Trophoblast cell (in vitro differentiated cells and primary cell): ENCODE data around the gene ACTN3. TPM values are rescaled to one million over a fixed set of nuclear protein-coding genes. Genes with fewer than 3 reads are reported as not detected.

Source experiments
- DNase-seq, 2 donors: peaks; one replicate each; pipeline ENCODE4 v3.0.0-alpha.2; 2016
- H2AFZ ChIP-seq: 2 replicates; pipeline ENCODE4 v1.6.1; 2013; ENCODE audit warnings: low read length, moderate library complexity, mild to moderate bottlenecking; ENCODE audit not compliant: insufficient read depth, poor library complexity
- H2AK5ac ChIP-seq: 2 replicates; pipeline ENCODE4 v1.6.1; 2013; ENCODE audit warnings: mild to moderate bottlenecking, low read length
- H2BK120ac ChIP-seq: 2 replicates; pipeline ENCODE4 v1.6.1; 2013; ENCODE audit warnings: low read length, mild to moderate bottlenecking, moderate library complexity; ENCODE audit not compliant: insufficient read depth, poor library complexity
- H2BK12ac ChIP-seq: 2 replicates; pipeline ENCODE4 v1.6.1; 2013; ENCODE audit warnings: mild to moderate bottlenecking, low read length, moderate library complexity
- H2BK5ac ChIP-seq: 2 replicates; pipeline ENCODE4 v1.6.1; 2013; ENCODE audit warnings: low read length, low read depth, moderate library complexity, mild to moderate bottlenecking; ENCODE audit not compliant: poor library complexity
- H3K14ac ChIP-seq: 2 replicates; pipeline ENCODE4 v1.6.1; 2013; ENCODE audit warnings: mild to moderate bottlenecking, low read length
- H3K18ac ChIP-seq: 2 replicates; pipeline ENCODE4 v1.6.1; 2013; ENCODE audit warnings: mild to moderate bottlenecking, low read length
- H3K23ac ChIP-seq: 2 replicates; pipeline ENCODE4 v1.6.1; 2013; ENCODE audit warnings: low read length
- H3K27ac ChIP-seq: 2 replicates; pipeline ENCODE4 v1.5.1; 2013; ENCODE audit warnings: low read depth, mild to moderate bottlenecking, inconsistent platforms, low read length, moderate library complexity
- H3K27me3 ChIP-seq: 2 replicates; pipeline ENCODE4 v1.6.1; 2013; ENCODE audit warnings: inconsistent platforms, mild to moderate bottlenecking, low read length, moderate library complexity; ENCODE audit not compliant: insufficient read depth
- H3K36me3 ChIP-seq, 2 experiments: 1 replicate in 1 of 2; 2 replicates in 1 of 2; pipeline ENCODE4 v1.6.1; 2013; ENCODE audit warnings: low read length in 2 of 2, mild to moderate bottlenecking in 2 of 2, moderate library complexity in 1 of 2; ENCODE audit not compliant: insufficient read depth in 2 of 2, control insufficient read depth in 1 of 2
- H3K4ac ChIP-seq: 2 replicates; pipeline ENCODE4 v1.6.1; 2013; ENCODE audit warnings: low read depth, mild to moderate bottlenecking, low read length, moderate library complexity
- H3K4me1 ChIP-seq, 2 experiments: 1 replicate in 1 of 2; 2 replicates in 1 of 2; pipeline ENCODE4 v1.6.1; 2013; ENCODE audit warnings: low read length in 2 of 2, mild to moderate bottlenecking in 2 of 2, moderate library complexity in 1 of 2; ENCODE audit not compliant: insufficient read depth in 2 of 2, control insufficient read depth in 1 of 2
- H3K4me2 ChIP-seq: 2 replicates; pipeline ENCODE4 v1.6.1; 2013; ENCODE audit warnings: inconsistent platforms, mild to moderate bottlenecking, low read length, moderate library complexity
- H3K4me3 ChIP-seq: 2 replicates; pipeline ENCODE4 v1.5.1; 2013; ENCODE audit warnings: mild to moderate bottlenecking, low read depth, low read length, inconsistent platforms
- H3K79me1 ChIP-seq: one replicate; pipeline ENCODE4 v1.6.1; 2013; ENCODE audit warnings: low read length
- H3K79me2 ChIP-seq: 2 replicates; pipeline ENCODE4 v1.6.1; 2013; ENCODE audit warnings: low read length, mild to moderate bottlenecking; ENCODE audit not compliant: control insufficient read depth, insufficient read depth, poor library complexity
- H3K9ac ChIP-seq: 2 replicates; pipeline ENCODE4 v1.6.1; 2013; ENCODE audit warnings: mild to moderate bottlenecking, low read length
- H3K9me3 ChIP-seq: 2 replicates; pipeline ENCODE4 v1.6.1; 2013; ENCODE audit warnings: low read depth, mild to moderate bottlenecking, control low read depth, inconsistent platforms, low read length; ENCODE audit not compliant: insufficient read depth
- H4K12ac ChIP-seq: 2 replicates; pipeline ENCODE4 v1.6.1; 2013; ENCODE audit warnings: low read depth, mild to moderate bottlenecking, low read length, moderate library complexity
- H4K8ac ChIP-seq: 2 replicates; pipeline ENCODE4 v1.6.1; 2013; ENCODE audit warnings: low read depth, mild to moderate bottlenecking, low read length, moderate library complexity
- H4K91ac ChIP-seq: one replicate; pipeline ENCODE4 v1.6.1; 2013; ENCODE audit warnings: low read depth, mild to moderate bottlenecking, low read length, moderate library complexity
- WGBS: extraction: QIAGEN DNeasy Blood & Tissue Kit; methylation state at CpG from one replicate; pipeline ENCODE4 v1.1.7; 2013; ENCODE audit warnings: missing lambda C conversion rate; ENCODE audit not compliant: insufficient read length, insufficient coverage; ENCODE audit errors: extremely low coverage; 5-methylcytosine and 5-hydroxymethylcytosine counted together
- polyA plus RNA-seq: library from polyadenylated mRNA; stranded (reverse); fragments of 200-250 nt; gene quantifications from 2 replicates; pipeline ENCODE4 v1.2.3, GENCODE V29; 2013

ACTN3 gene
- polyA plus RNA-seq = 0.14 and 0.18 TPM in 2 replicates

GRCh38 chr11:66546368-66546965, at the start of gene ACTN3:
Gene ACTN3, plus strand, starts transcription at chr11:66546903. Its CDS starts 35 bp downstream, at chr11:66546938.
- no peak within 1 kb of the TSS for H3K27ac ChIP-seq
- peak within 1 kb of the TSS; percentile 42 for H2BK5ac ChIP-seq
- peak within 1 kb of the TSS; percentile 80 for H4K91ac ChIP-seq
- H2BK120ac ChIP-seq = peak within 1 kb of the TSS; percentile 82
- H3K9ac ChIP-seq = peak within 1 kb of the TSS; percentile 70
- WGBS = no CpG with 5 or more reads among the region's 37 CpGs
- H3K18ac ChIP-seq = peak within 1 kb of the TSS; percentile 85
- no peak within 1 kb of the TSS for H2BK12ac ChIP-seq
- peak; percentile 4 to 33 for DNase-seq
- peak within 1 kb of the TSS; percentile 92 for H3K4me3 ChIP-seq
- H4K12ac ChIP-seq = peak within 1 kb of the TSS; percentile 71
- no peak within 1 kb of the TSS for H3K23ac ChIP-seq
- peak within 1 kb of the TSS; percentile 88 for H3K14ac ChIP-seq
- peaks cover 5% of the 10 kb centered on the region for H3K79me2 ChIP-seq
- peak within 1 kb of the TSS; percentile 95 for H4K8ac ChIP-seq
- no peaks in the 10 kb centered on the region for H3K27me3 ChIP-seq
- no peak within 1 kb of the TSS for H2AK5ac ChIP-seq
- H3K4ac ChIP-seq = peak within 1 kb of the TSS; percentile 29
- H3K9me3 ChIP-seq = peaks cover 2% of the 10 kb centered on the region
- H3K4me1 ChIP-seq = peaks cover 3 to 5% of the 10 kb centered on the region in 2 experiments
- H3K4me2 ChIP-seq = peak within 1 kb of the TSS; percentile 79
- peaks cover 7% of the 10 kb centered on the region for H3K79me1 ChIP-seq
- peak within 1 kb of the TSS; percentile 92 for H2AFZ ChIP-seq
- H3K36me3 ChIP-seq = peaks cover 4 to 7% of the 10 kb centered on the region in 2 experiments

- H2AK5ac ChIP-seq = no peak overlapping the region
- no peaks in the 10 kb centered on the region for H3K4me1 ChIP-seq
- no CpG with 5 or more reads among the region's 16 CpGs for WGBS
- H3K4ac ChIP-seq = no peak overlapping the region
- no peak overlapping the region for H3K27ac ChIP-seq
- H3K79me1 ChIP-seq = no peaks in the 10 kb centered on the region
- H3K14ac ChIP-seq = no peak overlapping the region
- no peaks in the 10 kb centered on the region for H3K9me3 ChIP-seq
- H3K4me3 ChIP-seq = no peak overlapping the region
- no peak overlapping the region for H2BK120ac ChIP-seq
- H2BK12ac ChIP-seq = no peak overlapping the region
- H4K8ac ChIP-seq = no peak overlapping the region
- no peaks in the 10 kb centered on the region for H3K27me3 ChIP-seq
- H3K36me3 ChIP-seq = peaks cover 42 to 50% of the 10 kb centered on the region in 2 experiments
- H3K9ac ChIP-seq = no peak overlapping the region
- no peak overlapping the region for H4K91ac ChIP-seq
- no peak overlapping the region for H4K12ac ChIP-seq
- H3K18ac ChIP-seq = no peak overlapping the region
- H3K4me2 ChIP-seq = no peak overlapping the region
- no peak overlapping the region for H3K23ac ChIP-seq
- H2BK5ac ChIP-seq = no peak overlapping the region
- no peak overlapping the region for H2AFZ ChIP-seq
- no peak for DNase-seq
- H3K79me2 ChIP-seq = no peaks in the 10 kb centered on the region
Observed at GRCh38 chr11:66497206-66497605, 49.5 kb upstream of the ACTN3 start.

GRCh38 chr11:66498506-66498905, 48.2 kb upstream of the ACTN3 start:
- Histone ChIP-seq H2BK12ac (no peak overlapping the region), H2BK5ac (no peak overlapping the region), H3K79me1 (no peaks in the 10 kb centered on the region), H2BK120ac (no peak overlapping the region), H3K18ac (no peak overlapping the region), H3K27ac (no peak overlapping the region), H3K36me3 (peaks cover 30 to 37% of the 10 kb centered on the region in 2 experiments), H3K4ac (no peak overlapping the region), H4K91ac (no peak overlapping the region), H2AFZ (no peak overlapping the region), H3K4me2 (no peak overlapping the region), H4K8ac (no peak overlapping the region), H2AK5ac (no peak overlapping the region), H3K9ac (no peak overlapping the region), H3K27me3 (no peaks in the 10 kb centered on the region), H3K79me2 (no peaks in the 10 kb centered on the region), H3K4me1 (no peaks in the 10 kb centered on the region), H4K12ac (no peak overlapping the region), H3K23ac (no peak overlapping the region), H3K4me3 (no peak overlapping the region), H3K14ac (no peak overlapping the region), H3K9me3 (no peaks in the 10 kb centered on the region)
- no CpG with 5 or more reads among the region's 5 CpGs for WGBS
- no peak for DNase-seq

- Histone ChIP-seq H4K8ac (no peak overlapping the region), H3K36me3 (peaks cover 13 to 23% of the 10 kb centered on the region in 2 experiments), H3K14ac (no peak overlapping the region), H3K27me3 (no peaks in the 10 kb centered on the region), H3K9ac (no peak overlapping the region), H3K27ac (no peak overlapping the region), H3K79me1 (peaks cover 2% of the 10 kb centered on the region), H2AK5ac (no peak overlapping the region), H3K4ac (no peak overlapping the region), H3K4me3 (no peak overlapping the region), H2BK12ac (no peak overlapping the region), H2BK5ac (no peak overlapping the region), H3K4me1 (peaks cover 0 to 3% of the 10 kb centered on the region in 2 experiments), H3K4me2 (no peak overlapping the region), H3K79me2 (no peaks in the 10 kb centered on the region), H4K12ac (no peak overlapping the region), H3K9me3 (peaks cover 5% of the 10 kb centered on the region), H4K91ac (no peak overlapping the region), H2BK120ac (no peak overlapping the region), H3K18ac (no peak overlapping the region), H3K23ac (no peak overlapping the region), H2AFZ (no peak overlapping the region)
- DNase-seq = peak in 1 of 2 donors; percentile 25
- no CpG with 5 or more reads among the region's 1 CpG for WGBS
Observed at GRCh38 chr11:66505276-66505816, 41.4 kb upstream of the ACTN3 start.
